NCI-H510A (cell line): Measurements from ENCODE around the gene AGAP1.
A peak's percentile ranks its signal among the peaks of the same experiment; 100 is the strongest.

ENCODE experiments used
- DNase-seq: peaks from one replicate; lab custom pipeline; 2025; lab: John Stamatoyannopoulos, UW

AGAP1 gene

DNA sequence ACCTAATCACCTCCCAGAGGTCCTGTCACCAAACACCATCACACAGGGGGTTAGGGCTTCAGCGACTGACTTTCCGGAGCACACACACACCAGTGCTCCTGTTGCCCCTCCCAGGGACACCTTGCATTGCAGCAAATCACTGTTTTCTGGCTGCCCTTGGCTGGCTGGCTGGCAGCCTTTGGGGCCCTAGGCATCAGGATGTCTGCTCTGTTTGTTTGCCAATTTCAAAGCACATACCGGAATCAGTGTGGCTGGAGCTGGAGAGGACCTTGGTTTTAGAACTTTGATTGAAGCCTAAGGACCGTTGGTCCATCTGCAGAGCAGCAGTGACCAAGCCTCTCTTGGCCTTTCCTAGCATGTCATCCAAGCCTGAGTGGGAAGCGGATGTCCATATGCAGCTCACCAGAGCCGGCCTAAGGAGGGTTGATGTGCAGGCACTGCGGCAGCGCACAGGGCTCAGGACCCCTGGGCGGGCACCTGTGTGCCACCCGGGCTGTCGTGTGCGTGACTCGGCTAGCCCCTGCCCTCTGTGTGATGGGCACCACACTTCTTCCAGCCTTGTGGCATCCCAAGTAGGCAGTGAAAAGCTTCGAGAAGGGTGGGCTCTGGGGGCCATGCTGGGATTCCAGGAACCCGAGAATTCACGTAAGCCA, 612.2 kb downstream of the AGAP1 start:
- DNase-seq: no peak

DNA sequence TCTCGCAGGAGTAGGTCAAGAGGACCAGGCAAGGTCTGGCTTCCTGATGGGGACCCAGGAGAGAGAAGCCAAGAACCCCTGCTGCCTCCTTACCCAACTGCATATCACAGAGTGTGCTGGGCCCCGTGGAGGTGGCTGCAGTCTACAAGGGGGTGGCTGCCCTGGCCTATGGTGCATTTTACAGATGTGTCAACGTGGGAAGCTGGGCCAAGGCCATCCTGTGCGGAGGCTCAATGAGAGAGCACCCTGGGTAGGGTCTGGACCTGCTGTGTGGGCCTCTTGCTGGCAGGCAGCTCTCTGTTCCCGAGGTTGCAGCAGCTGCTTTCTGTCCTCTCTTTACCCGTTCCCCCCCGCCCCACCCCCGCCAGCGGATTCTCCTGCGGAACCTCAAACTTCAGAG, 612.9 kb downstream of the AGAP1 start:
- no peak for DNase-seq

GRCh38 chr2:236107536-236107935, 613.7 kb downstream of the AGAP1 start:
- DNase-seq: no peak

DNA sequence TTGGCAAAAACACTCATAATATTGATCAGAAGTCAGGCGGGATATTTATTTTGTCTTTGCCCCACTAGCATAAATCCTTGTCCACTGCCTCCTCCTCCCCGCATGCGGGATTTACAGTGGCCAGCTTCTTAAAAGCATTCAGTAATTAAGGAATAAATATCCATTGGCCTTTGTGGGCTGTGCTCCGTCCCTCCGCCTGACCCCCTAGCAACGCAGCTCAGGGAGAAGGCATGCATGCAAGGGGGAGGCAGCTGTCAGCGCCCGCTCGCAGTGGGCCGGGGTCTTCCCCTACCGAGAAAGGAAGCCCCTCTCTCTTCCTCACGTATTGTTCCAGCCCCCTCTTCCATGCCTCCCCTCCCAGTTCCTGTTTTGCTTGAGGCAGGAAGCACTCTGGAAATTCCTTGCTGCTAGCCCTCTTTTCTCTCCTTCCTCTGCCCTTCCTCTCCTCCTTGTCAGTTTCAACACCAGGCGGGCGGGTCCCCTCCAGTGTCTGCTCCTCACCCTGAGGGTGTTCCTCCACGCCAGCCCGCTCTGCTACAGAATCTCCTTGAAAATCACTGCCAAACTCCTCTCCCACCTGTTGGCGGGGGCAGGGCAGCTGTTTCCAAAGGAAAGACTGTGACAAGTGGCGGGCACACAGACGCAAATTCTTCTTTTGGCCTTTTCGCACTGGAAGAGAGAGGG, 614.2 kb downstream of the AGAP1 start:
- no peak for DNase-seq

DNA sequence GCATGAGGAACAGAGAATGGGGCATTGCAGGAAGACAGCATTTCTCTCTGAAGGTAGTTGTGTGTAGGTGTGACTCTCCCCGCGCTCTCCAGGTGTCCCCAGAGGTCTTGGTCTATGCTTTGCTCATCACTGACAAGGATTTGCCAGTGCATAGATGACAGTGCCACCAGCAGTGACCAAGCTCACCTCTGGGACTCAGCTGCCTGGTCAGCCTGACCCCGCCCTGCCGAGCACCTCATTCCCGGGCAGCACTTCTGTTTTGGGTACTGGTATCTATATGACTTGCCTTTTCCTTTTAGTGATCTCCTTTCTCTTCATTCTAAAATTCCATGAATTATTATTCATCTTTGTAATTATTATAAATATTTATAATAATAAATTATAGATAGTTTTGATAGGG, 615.2 kb downstream of the AGAP1 start:
- no peak for DNase-seq

DNA sequence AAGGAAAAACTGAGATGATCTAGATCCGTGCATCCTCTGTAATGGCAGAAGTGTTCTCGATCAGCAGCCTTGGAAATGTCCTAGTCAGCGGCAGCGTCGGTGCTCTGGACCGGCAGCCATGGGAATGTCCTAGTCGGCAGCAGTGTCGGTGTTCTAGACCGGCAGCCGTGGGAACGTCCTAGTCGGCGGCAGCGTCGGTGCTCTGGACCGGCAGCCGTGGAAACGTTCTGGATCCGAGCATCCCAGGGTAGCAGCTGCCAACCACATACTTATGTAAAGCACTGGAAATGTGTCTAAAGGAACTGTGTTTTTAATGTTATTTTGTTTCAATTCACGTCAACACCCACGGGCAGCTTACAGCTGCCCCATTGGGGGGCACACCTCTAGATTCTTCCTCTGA, 615.6 kb downstream of the AGAP1 start:
- no peak for DNase-seq

DNA sequence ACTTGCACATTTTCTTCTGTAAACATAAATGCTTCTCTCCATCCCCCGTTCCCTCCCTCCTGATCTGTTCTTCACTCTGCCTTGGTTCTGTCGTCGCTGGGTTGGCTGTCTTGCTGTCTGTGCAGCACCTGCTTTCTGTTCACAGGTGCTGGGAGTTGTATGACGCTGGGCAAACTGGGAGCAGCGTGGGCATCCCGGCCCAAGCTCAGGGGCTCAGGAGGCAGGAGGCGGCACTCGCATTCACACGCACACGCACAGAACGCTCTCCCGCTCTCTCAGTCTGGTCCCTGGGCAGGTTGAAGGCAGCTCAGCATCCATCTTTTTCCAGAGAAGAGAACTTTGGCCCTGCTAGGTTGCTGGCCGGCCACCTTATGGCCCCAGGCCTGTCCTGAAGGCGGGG, 618.6 kb downstream of the AGAP1 start:
- DNase-seq: no peak

- DNase-seq: no peak
Measured at GRCh38 chr2:236113425-236113824, 619.6 kb downstream of the AGAP1 start.

DNA sequence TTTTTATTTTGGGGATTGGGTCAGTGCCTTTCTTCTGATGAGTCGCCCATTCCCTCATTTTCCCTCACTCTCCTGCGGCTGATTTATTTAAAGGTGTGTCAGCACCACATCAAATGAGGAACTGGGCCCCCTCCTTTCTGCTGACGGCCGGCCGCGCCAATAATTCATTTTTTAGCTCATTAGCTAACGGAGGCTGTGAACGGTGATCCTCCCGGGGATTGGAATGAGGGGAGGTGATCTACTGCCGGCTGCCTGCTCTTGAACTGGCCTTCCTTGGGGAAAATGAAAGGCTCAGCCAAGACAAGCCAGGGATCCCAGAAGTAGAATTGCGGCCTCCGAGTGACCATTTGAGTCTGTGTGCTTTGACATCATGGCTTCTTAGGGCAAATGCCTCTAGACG, 620.1 kb downstream of the AGAP1 start:
- no peak for DNase-seq

GRCh38 chr2:236114959-236115358, 621.1 kb downstream of the AGAP1 start:
- no peak for DNase-seq

GRCh38 chr2:236117401-236117800, 623.6 kb downstream of the AGAP1 start:
- DNase-seq: no peak

GRCh38 chr2:236117861-236118269, 624.0 kb downstream of the AGAP1 start:
- no peak for DNase-seq

- no peak for DNase-seq
Measured at GRCh38 chr2:236119003-236119402, 625.2 kb downstream of the AGAP1 start.

DNA sequence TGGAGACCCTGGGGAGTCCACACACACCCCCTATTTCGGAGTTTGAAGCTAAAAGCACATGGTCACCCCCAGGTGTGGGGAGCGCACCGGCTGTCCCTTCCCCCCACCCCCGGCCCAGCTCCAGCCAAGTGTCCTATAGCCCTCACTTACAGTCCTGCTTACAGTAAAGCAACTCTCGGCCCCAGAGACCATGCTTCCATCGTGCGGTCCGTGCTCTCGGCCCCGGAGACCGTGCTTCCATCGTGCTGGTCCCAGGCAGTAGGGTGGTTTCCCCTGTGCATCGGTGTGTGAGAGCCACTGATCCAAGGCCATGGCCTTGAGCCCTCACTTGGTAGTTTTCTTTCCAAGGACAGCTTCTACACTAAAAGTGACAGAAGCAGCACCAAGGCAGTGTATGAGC, 625.6 kb downstream of the AGAP1 start:
- no peak for DNase-seq

GRCh38 chr2:236120141-236120601, 626.3 kb downstream of the AGAP1 start:
- DNase-seq: peak; percentile 68

DNA sequence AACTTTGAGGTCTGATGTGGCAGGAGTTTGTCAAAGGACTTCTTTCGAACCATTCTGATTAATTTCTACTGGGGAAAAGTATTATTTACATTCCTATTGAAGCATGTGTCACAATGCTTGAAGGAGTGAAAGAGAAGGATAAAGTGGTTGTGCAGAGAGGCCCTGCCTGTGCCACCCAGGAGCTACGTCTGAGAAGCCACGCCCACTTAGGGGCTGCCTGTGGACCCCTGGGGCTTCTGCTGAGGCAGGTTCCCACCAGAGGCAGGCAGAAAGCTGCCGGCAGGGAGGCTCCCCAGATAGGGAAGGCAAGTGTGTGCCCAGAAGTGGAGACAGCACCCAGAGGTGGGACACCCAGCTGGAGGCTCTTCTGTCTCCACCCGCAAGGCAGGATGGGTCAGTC, 627.0 kb downstream of the AGAP1 start:
- no peak for DNase-seq

DNA sequence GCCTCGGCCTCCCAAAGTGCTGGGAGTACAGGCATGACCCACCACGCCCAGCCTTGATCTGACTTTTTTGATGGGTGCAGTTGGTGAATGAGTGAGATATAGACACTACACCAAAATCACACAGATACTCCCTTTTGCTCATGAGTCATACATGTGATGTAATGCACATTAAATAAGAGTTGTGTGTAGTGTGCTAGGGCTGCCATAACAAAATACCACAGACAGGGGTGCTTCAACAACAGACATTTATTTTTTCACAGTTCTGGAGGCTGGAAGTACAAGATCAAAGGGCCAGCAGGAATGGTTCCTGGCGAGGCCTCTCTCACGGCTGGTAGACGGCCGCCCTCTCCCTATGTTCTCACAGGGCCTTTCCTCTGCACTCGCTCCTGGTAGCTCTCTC, 627.7 kb downstream of the AGAP1 start:
- no peak for DNase-seq

DNA sequence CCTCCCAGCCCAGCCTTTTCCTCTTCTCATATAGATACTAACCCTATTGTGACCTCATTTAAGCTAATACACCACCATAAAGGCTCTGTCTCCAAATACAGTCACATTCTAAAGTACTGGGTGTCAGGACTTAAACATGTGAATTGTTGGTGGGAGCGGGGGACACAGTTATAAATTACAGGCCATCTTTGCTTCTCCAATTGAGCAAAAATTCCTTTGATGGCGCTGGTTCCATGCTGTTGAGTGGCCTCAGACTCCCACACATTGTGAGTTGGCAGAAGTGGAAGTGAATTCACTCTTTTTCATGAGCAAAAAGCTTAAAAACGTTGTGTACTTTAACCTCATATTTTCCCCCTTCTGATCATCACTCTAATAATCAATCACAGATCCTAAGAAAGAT, 628.4 kb downstream of the AGAP1 start:
- DNase-seq: no peak

DNA sequence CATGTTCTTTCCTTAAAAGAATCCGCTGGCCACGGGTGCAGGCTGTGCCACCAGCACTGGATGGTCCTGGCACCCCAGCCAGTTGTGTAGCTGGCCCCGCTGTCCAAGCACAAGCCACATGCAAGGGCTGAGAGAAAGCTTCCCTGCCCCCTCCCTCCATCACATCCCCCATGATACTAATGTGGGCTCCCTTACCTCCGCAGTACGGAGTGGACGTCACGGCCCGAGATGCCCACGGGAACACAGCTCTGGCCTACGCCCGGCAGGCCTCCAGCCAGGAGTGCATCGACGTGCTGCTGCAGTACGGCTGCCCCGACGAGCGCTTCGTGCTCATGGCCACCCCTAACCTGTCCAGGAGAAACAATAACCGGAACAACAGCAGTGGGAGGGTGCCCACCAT, 629.9 kb downstream of the AGAP1 start:
- no peak for DNase-seq

DNA sequence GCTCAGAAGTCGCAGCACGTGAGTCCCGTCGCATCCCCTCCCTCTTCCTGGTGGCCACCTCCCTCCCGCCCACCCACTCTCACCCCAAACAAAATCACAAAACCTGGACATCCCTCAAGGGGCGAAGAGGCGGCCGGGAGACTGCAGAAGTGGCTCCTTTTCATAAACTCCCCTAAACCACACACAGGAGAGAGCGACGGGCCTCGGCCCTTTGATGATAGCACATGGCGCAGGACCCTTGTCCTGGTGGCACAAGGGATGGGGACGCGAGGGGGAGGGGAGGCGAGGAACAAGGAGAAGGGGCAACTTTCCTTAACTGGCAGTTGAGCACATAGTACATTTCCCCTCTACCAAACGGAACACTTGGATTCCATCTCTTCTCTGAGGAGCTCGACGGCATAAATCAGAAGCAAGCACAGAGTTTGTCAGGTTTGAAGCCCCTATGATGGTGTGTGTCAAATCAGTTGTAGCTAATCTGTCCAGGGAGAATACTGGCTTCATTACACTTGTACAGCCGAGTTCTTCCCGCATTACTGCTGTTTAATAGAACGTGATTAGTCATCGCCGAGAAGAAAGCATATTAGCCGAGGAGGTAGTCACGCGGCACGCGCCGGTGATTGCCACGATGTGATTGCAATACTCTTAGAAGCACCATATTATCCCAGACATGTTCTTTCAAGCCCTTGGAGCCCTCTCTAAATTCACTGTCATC, 630.5 kb downstream of the AGAP1 start:
- DNase-seq: no peak

DNA sequence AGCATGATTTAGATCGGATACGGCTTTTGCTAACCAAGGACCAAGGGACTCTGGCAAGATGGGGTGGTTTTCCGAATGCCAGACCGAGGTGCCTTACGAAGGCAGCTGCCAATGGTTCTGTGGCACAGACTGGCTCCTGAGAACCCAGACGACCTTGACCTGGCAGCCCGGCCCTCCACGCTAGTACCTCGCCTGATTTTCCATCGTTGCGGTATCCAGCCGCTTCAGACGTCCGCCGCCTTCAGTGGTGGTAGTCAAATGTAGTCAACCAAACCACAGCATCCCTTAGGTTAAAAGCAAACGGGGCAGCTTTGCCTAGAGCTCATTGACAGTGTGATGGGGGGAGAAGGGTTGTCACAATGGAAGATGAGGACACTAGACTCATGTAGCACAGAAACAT, 631.7 kb downstream of the AGAP1 start:
- DNase-seq: no peak

- DNase-seq: no peak
Measured at GRCh38 chr2:236127010-236127409, 633.2 kb downstream of the AGAP1 start.

- DNase-seq: no peak
Measured at GRCh38 chr2:236128321-236128720, 634.5 kb downstream of the AGAP1 start.
